ENCODE measurements around the gene LONP1.
"Not testable (repeated sequence)": the region's sequence is repeated elsewhere in the genome, so short reads cannot be mapped to it uniquely, and the experiment has no call there.

Gene LONP1

GRCh38 chr19:5719961-5720790 is at the start of gene LONP1, which contains the start of gene CATSPERD:
TSS of gene LONP1 (minus strand) at chr19:5720146. CDS start at chr19:5720132, 14 bp downstream.
TSS of gene CATSPERD (plus strand) at chr19:5720637. CDS start at chr19:5720738, 101 bp downstream.
- DNase-seq (ENCODE audit: low read depth): peak; percentile 91

GRCh38 chr19:5767949-5768348 is 48.0 kb upstream of the LONP1 start:
- DNase-seq (ENCODE audit: low read depth): no peak

GRCh38 chr19:5765220-5765619 is 45.3 kb upstream of the LONP1 start:
- no peak for DNase-seq (ENCODE audit: low read depth)

GRCh38 chr19:5762608-5763217 is 42.8 kb upstream of the LONP1 start:
- no peak for DNase-seq (ENCODE audit: low read depth)

DNA sequence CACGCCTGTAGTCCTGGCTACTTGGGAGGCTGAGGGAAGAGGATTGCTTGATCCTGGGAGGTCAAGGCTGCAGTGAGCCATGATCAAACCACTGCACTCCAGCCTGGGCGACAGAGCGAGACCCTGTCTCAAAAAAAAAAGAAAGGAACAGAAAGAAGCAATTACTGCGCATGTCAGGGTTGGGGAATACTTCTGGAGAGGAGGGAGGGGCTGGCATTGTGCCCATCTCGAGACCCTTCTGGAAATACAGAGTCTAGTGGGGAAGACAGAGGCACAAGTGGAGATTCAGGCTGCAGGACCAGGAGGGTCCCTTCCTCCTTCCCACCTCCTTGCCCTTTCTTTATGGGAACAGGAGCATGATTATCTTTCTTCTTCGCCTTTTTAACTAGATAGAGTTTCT is 33.8 kb upstream of the LONP1 start:
- DNase-seq (ENCODE audit: low read depth): no peak

DNA sequence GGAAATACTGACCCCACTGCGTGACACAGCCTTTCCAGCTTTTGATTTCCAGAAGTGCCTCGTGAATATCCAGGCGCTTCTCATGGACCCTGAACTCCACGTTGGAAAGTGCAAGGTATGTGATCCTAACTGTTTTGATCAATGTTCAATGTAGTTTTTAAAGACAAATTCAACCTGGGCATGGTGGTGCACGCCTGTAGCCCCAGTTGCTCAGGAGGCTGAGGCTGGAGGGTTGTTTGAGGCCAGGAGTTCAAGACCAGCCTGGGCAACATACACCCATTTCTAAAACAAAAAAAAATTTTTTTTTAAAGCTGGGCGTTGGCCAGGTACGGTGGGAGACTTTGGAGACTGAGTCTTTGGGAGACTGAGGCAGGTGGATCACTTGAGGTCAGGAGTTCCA is 31.8 kb upstream of the LONP1 start:
- DNase-seq (ENCODE audit: low read depth): no peak

DNA sequence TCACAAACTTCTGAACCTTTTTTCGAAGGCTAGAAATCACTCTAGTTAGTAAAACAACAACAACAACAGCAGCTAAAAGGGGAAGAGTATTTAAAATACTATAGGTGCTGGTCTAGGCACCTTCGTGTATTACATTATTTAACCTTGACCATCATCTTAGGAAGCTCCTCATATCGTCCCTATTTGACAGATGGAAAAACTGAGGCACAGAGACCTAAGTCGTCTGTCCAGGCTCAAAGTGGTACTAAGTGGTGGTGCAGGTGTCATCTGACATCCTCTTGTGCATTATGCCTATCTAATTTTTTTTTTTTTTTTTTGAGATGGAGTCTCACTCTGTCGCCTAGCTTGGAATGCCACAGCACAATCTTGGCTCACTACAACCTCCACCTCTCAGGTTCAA is 29.6 kb upstream of the LONP1 start:
- DNase-seq (ENCODE audit: low read depth): no peak

GRCh38 chr19:5748920-5749319 is 29.0 kb upstream of the LONP1 start:
- not testable (repeated sequence) for DNase-seq (ENCODE audit: low read depth)

- DNase-seq (ENCODE audit: low read depth): not testable (repeated sequence)
Observed at GRCh38 chr19:5744999-5745398, 25.1 kb upstream of the LONP1 start.

- DNase-seq (ENCODE audit: low read depth): peak; percentile 0
Observed at GRCh38 chr19:5743630-5744029, 23.7 kb upstream of the LONP1 start.

DNA sequence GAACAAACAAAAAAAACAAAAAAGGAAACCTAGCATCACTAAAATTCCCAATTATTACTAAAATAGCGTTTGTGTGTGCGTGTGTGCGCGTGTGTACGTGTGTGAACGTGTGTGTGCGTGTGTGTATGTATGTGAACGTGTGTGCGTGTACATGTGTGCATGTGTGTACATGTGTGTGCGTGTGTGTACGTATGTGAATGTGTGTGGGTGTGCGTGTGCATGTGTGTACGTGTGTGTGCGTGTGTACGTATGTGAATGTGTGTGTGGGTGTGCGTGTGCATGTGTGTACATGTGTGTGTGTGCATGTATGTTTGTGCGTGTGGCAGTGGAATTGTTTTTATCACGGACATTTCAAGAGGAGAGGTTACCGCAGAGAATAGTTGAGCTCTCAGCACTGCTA is 22.1 kb upstream of the LONP1 start:
- DNase-seq (ENCODE audit: low read depth): no peak

DNA sequence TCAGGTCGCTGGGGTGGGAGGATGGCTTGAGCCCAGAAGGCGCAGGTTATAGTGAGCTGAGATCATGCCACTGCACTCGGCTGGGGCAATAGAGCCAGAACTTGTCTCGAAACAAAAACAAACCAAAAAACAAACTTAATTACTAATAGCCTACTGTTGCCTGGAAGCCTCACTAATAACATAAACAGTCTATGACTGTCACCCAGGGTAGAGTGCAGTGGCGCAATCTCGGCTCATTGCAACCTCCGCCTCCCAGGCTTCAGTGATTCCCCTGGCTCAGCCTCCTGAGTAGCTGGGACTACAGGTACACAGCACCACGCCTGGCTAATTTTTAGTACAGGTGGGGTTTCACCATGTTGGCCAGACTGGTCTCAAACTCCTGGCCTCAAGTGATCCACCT is 18.5 kb upstream of the LONP1 start:
- DNase-seq (ENCODE audit: low read depth): no peak

GRCh38 chr19:5733172-5733571 is 13.2 kb upstream of the LONP1 start:
- not testable (repeated sequence) for DNase-seq (ENCODE audit: low read depth)

- DNase-seq (ENCODE audit: low read depth): no peak
Observed at GRCh38 chr19:5727453-5728050, 7.6 kb upstream of the LONP1 start.

DNA sequence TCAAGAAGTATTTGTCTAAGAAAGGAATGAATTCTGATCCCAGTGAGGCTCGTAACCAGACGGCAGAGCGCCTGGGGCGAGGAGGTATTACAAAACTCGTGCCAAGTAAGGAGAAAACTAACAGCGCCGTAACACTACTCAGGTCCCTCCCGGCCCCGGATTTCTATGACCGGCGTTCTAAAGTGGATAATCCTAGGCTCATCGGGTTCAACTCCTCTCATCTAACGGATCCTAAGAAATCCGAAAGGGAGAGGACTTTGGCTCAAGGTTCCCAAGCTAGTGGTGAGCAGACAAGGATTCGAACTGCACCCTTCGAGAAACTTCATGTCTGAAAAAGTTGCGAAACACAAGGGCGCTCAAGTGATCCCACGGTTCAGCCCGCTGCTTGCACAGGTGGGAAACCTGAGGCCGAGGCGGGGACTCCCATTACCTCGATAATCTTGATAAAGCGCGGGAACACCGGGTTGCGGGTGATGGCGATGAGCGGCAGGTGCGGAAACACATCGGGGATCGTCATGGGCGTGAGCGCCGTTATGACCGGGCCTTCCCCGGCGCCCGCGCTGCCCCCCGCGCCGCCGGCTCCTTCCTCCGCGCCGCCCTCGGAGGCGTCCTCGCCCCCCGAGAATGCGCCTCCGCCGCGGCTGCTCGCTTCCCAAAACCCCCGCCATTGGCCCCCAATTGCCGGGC is 529 bp downstream of the LONP1 start:
- no peak for DNase-seq (ENCODE audit: low read depth)

- peak; percentile 64 for DNase-seq (ENCODE audit: low read depth)
Observed at GRCh38 chr19:5718579-5719273, 1.2 kb downstream of the LONP1 start.

DNA sequence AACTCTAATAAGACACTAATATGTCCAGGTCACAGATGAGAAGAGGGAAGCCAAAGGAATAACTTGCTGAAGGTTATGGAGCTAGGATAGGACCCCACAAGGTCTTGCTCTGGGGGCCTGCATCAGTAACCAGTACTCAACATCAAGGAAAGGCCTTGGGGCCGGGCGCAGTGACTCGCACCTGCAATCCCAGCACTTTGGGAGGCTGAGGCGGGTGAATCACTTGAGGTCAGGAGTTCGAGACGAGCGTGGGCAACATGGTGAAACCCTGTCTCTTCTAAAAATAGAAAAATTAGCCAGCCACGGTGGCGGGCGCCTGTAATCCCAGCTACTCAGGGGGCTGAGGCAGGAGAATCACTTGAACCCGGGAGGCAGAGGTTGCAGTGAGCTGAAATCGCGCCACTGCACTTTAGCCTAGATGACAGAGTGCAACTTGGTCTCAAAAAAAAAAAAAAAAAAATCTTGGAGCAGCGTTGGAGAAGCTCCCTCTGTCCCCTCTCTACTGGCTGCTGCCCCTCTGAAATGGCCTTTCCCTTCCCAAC is 1.8 kb downstream of the LONP1 start:
- no peak for DNase-seq (ENCODE audit: low read depth)

GRCh38 chr19:5717215-5717935 is 2.6 kb downstream of the LONP1 start:
- no peak for DNase-seq (ENCODE audit: low read depth)

GRCh38 chr19:5714816-5715215 is 5.1 kb downstream of the LONP1 start:
- no peak for DNase-seq (ENCODE audit: low read depth)

DNA sequence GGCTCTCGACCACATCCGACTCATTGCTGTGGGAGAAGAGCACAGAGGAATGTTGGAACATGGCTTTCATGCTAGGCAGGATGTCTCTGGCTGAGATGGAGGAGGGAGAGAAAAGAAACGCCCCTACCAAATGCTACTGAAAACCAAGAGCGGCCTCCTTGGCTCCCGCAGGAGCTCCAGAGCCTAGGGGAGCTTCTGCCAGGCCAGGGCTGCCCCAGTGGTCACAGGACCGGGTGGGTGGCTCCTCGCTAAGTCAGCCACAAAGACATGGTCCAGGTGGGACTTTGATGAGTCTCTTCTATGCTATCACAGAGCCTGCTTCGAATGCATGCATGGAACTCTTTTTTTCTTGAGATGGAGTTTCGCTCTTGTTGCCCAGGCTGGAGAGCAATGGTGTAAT is 6.7 kb downstream of the LONP1 start:
- no peak for DNase-seq (ENCODE audit: low read depth)

- no peak for DNase-seq (ENCODE audit: low read depth)
Observed at GRCh38 chr19:5711713-5712161, 8.2 kb downstream of the LONP1 start.

All from GM04503 (cell line).